IMR-90 (cell line): Measurements from ENCODE around the gene BBS5. TPM values are rescaled to one million over a fixed set of nuclear protein-coding genes. Genes with fewer than 3 reads are reported as not detected.

ENCODE experiments used
- ATAC-seq: fragments of 200-7000 bp; cut with Tn5 transposase; 2 replicates; pipeline ENCODE4 v1.9.1; 2020; ENCODE audit warnings: low read depth, mild to moderate bottlenecking, moderate library complexity
- BruUV-seq: library from RNA; stranded (reverse); fragments of 400-500 nt; replicated peaks from 2 replicates; lab custom pipeline; 2021; lab: Mats Ljungman, UMichigan
- CTCF ChIA-PET: fragments of 300-600 bp; formaldehyde crosslinking; extraction: SDS; loops from one replicate; lab custom pipeline; 2021; ENCODE audit warnings: antibody characterized with exemption; lab: Yijun Ruan, JAX
- POLR2A ChIA-PET: fragments of 300-600 bp; sonication (Branson Sonifier 250); formaldehyde crosslinking; loops from one replicate; lab custom pipeline; 2022; ENCODE audit warnings: antibody characterized with exemption; ENCODE audit not compliant: unreplicated experiment; lab: Charles Lee
- DNase-seq: peaks from one replicate; pipeline ENCODE4 v3.0.0; 2013
- H2AFZ ChIP-seq: replicated peaks from 2 replicates; pipeline ENCODE3; 2013; ENCODE audit warnings: low read length, mild to moderate bottlenecking; ENCODE audit not compliant: poor library complexity
- H2AK5ac ChIP-seq: 2 replicates; pipeline ENCODE4 v1.6.1; 2013; ENCODE audit warnings: low read depth, low read length, inconsistent platforms
- H2AK9ac ChIP-seq: replicated peaks from 2 replicates; pipeline ENCODE3; 2013; ENCODE audit warnings: mild to moderate bottlenecking, low read depth, low read length, moderate library complexity; ENCODE audit not compliant: poor library complexity
- H2BK120ac ChIP-seq: 2 replicates; pipeline ENCODE4 v1.6.1; 2013; ENCODE audit warnings: low read depth, low read length, inconsistent platforms
- H2BK15ac ChIP-seq: 3 replicates; pipeline ENCODE4 v1.6.1; 2013; ENCODE audit warnings: low read depth, low read length, inconsistent platforms
- H2BK20ac ChIP-seq: 2 replicates; pipeline ENCODE4 v1.6.1; 2013; ENCODE audit warnings: low read depth, mild to moderate bottlenecking, inconsistent platforms, low read length, moderate library complexity
- H2BK5ac ChIP-seq: 2 replicates; pipeline ENCODE4 v1.6.1; 2013; ENCODE audit warnings: mild to moderate bottlenecking, low read depth, low read length, inconsistent platforms; ENCODE audit not compliant: poor library complexity, severe bottlenecking
- H3K14ac ChIP-seq: replicated peaks from 2 replicates; pipeline ENCODE4 v1.6.1; 2013; ENCODE audit warnings: low read depth, low read length, inconsistent platforms
- H3K18ac ChIP-seq: 2 replicates; pipeline ENCODE4 v1.6.1; 2013; ENCODE audit warnings: low read depth, low read length, control low read depth
- H3K23ac ChIP-seq: 2 replicates; pipeline ENCODE4 v1.6.1; 2013; ENCODE audit warnings: low read depth, low read length, inconsistent platforms
- H3K27ac ChIP-seq: 2 replicates; pipeline ENCODE4 v1.5.1; 2013; ENCODE audit warnings: mild to moderate bottlenecking, control low read depth, low read length; ENCODE audit not compliant: insufficient read depth
- H3K27me3 ChIP-seq: 2 replicates; pipeline ENCODE4 v1.6.1; 2013; ENCODE audit warnings: low read length; ENCODE audit not compliant: control insufficient read depth, insufficient read depth
- H3K36me3 ChIP-seq: 2 replicates; pipeline ENCODE4 v1.6.1; 2013; ENCODE audit warnings: low read length, mixed read lengths; ENCODE audit not compliant: control insufficient read depth, insufficient read depth
- H3K4ac ChIP-seq: 2 replicates; pipeline ENCODE4 v1.6.1; 2013; ENCODE audit warnings: low read depth, low read length, inconsistent platforms
- H3K4me1 ChIP-seq: 2 replicates; pipeline ENCODE4 v1.6.1; 2013; ENCODE audit warnings: low read length, mixed read lengths; ENCODE audit not compliant: control insufficient read depth, insufficient read depth
- H3K4me2 ChIP-seq: 2 replicates; pipeline ENCODE4 v1.6.1; 2013; ENCODE audit warnings: low read depth, mild to moderate bottlenecking, control low read depth, low read length, moderate library complexity
- H3K4me3 ChIP-seq: 2 replicates; pipeline ENCODE4 v1.5.1; 2013; ENCODE audit warnings: low read depth, mild to moderate bottlenecking, control low read depth, low read length, moderate library complexity; ENCODE audit not compliant: insufficient read depth
- H3K56ac ChIP-seq: 2 replicates; pipeline ENCODE4 v1.6.1; 2013; ENCODE audit warnings: low read length, inconsistent platforms; ENCODE audit not compliant: insufficient read depth; ENCODE audit errors: extremely low read depth
- H3K79me1 ChIP-seq, 2 experiments: 2 replicates each; pipeline ENCODE4 v1.6.1; 2013; ENCODE audit warnings: low read length in 2 of 2, inconsistent platforms in 1 of 2, low read depth in 1 of 2
- H3K9ac ChIP-seq: 2 replicates; pipeline ENCODE4 v1.6.1; 2013; ENCODE audit warnings: low read depth, low read length, control low read depth
- H3K9me1 ChIP-seq: 2 replicates; pipeline ENCODE4 v1.6.1; 2013; ENCODE audit warnings: low read length, inconsistent platforms; ENCODE audit not compliant: insufficient read depth
- H3K9me3 ChIP-seq: 2 replicates; pipeline ENCODE4 v1.6.1; 2013; ENCODE audit warnings: low read length; ENCODE audit not compliant: control insufficient read depth, insufficient read depth
- H4K20me1 ChIP-seq: 2 replicates; pipeline ENCODE4 v1.6.1; 2013; ENCODE audit warnings: low read length, inconsistent platforms; ENCODE audit not compliant: insufficient read depth
- H4K5ac ChIP-seq: 2 replicates; pipeline ENCODE4 v1.6.1; 2013; ENCODE audit warnings: mild to moderate bottlenecking, low read depth, low read length, control low read depth
- H4K8ac ChIP-seq, 2 experiments: 2 replicates each; pipeline ENCODE4 v1.6.1; 2013; ENCODE audit warnings: low read depth in 2 of 2, low read length in 2 of 2, control low read depth in 1 of 2, inconsistent platforms in 1 of 2
- H4K91ac ChIP-seq: 2 replicates; pipeline ENCODE4 v1.6.1; 2013; ENCODE audit warnings: low read depth, low read length, inconsistent platforms; ENCODE audit not compliant: insufficient read depth
- CEBPB ChIP-seq: IDR thresholded peaks from 2 replicates; pipeline ENCODE4 v1.6.1; 2012; ENCODE audit warnings: low read depth, low read length, improper control_type of control experiment
- CHD1 ChIP-seq: IDR thresholded peaks from 2 replicates; pipeline ENCODE4 v1.6.1; 2012; ENCODE audit warnings: low read depth, low read length, improper control_type of control experiment
- FOS ChIP-seq: fragments of 150-350 bp; IDR thresholded peaks from 2 replicates; pipeline ENCODE4 v1.6.1; 2016; ENCODE audit warnings: low read depth, low read length
- MAFK ChIP-seq: IDR thresholded peaks from 2 replicates; pipeline ENCODE4 v1.6.1; 2012; ENCODE audit warnings: low read depth, low read length, improper control_type of control experiment
- MAZ ChIP-seq: IDR thresholded peaks from 2 replicates; pipeline ENCODE4 v1.6.1; 2012; ENCODE audit warnings: low read depth, mild to moderate bottlenecking, low read length, improper control_type of control experiment, moderate library complexity, borderline replicate concordance
- MXI1 ChIP-seq: IDR thresholded peaks from 2 replicates; pipeline ENCODE4 v1.6.1; 2012; ENCODE audit warnings: low read depth, mild to moderate bottlenecking, low read length, moderate library complexity, borderline replicate concordance
- NFE2L2 ChIP-seq: fragments of 150-350 bp; IDR thresholded peaks from 2 replicates; pipeline ENCODE4 v1.6.1; 2016; ENCODE audit warnings: low read depth, mild to moderate bottlenecking, low read length
- POLR2A ChIP-seq: IDR thresholded peaks from 2 replicates; pipeline ENCODE4 v1.6.1; 2012; ENCODE audit warnings: mild to moderate bottlenecking, low read depth, low read length
- RAD21 ChIP-seq: IDR thresholded peaks from 2 replicates; pipeline ENCODE4 v1.6.1; 2012; ENCODE audit warnings: low read length, improper control_type of control experiment
- SMC3 ChIP-seq: fragments of 150-350 bp; IDR thresholded peaks from 2 replicates; pipeline ENCODE4 v1.6.1; 2016; ENCODE audit warnings: low read depth, mild to moderate bottlenecking, antibody characterized with exemption, low read length, moderate library complexity
- WGBS, 2 experiments: methylation state at CpG; one replicate each; pipeline versions ENCODE4 v1.1.5 to v1.1.7; 2013; ENCODE audit warnings: missing lambda C conversion rate in 2 of 2; ENCODE audit not compliant: insufficient read length in 1 of 2; ENCODE audit errors: extremely low coverage in 2 of 2; 5-methylcytosine and 5-hydroxymethylcytosine counted together
- dilution Hi-C: fragments of 300-500 bp; cut with HindIII; formaldehyde crosslinking; loops from one replicate; pipeline ENCODE4 v1.14.3; 2018; ENCODE audit warnings: low sequenced_read_pairs; ENCODE audit not compliant: unreplicated experiment
- in situ Hi-C: fragments of 300-500 bp; cut with MboI; formaldehyde crosslinking; loops from 3 replicates; pipeline ENCODE4 v1.14.3; 2019; ENCODE audit warnings: low sequenced_read_pairs, inconsistent platforms, mixed read lengths
- intact Hi-C: fragments of 100-400 bp; cut with micrococcal nuclease; formaldehyde crosslinking; loops from 2 replicates; pipeline ENCODE4 v1.10.0; 2022
- polyA plus RNA-seq, 3 experiments: library from polyadenylated mRNA; depleted of rRNA; stranded (reverse); fragments of >200 nt; gene quantifications; 2 replicates each; pipeline ENCODE4 v1.2.3, GENCODE V29; 2012; ENCODE audit warnings: low replicate concordance in 1 of 3
- total RNA-seq: library from RNA; depleted of rRNA; stranded (reverse); fragments of >200 nt; gene quantifications from 2 replicates; pipeline ENCODE4 v1.2.3, GENCODE V29; 2012
- TF ChIP-seq, protein P1 (sequence below): conservative IDR thresholded peaks from 2 replicates; pipeline ENCODE4 v1.5.1; 2012; ENCODE audit warnings: mild to moderate bottlenecking, low read depth, low read length, improper control_type of control experiment
- TF ChIP-seq, protein P2 (sequence below): fragments of 150-350 bp; IDR thresholded peaks from 2 replicates; pipeline ENCODE4 v1.6.1; 2016; ENCODE audit warnings: low read depth, mild to moderate bottlenecking, low read length, moderate library complexity, borderline replicate concordance

Gene BBS5
- total and polyA plus RNA-seq, 2 of the 4 experiments (the other 2 are of a cell fraction): 1.4 to 4.1 TPM

DNA sequence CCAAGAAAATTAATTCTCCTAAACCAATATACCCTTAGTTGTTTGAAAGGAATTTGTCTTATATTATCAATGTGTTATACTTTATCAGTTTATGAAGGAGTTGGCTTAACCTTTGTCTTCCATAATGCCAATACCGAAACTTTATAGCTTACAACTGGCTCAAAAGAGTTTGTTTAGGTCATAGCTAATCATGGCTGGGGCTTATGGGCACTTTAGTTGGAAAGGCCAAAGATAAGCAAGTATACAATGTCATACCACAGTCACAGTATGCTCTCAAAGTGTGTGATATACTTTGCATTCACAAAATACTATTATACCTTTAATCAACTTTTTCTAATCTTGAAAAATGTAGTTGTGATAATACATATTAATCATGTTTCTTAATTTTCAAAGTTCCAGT, 32.5 kb downstream of the BBS5 start:
- WGBS, 2 experiments: no CpG with 5 or more reads among the region's 1 CpG

More for the DNA sequence above, 32.5 kb downstream of the BBS5 start:
- no peak overlapping the region for H3K4me3 ChIP-seq
- no peak overlapping the region for H2AK9ac ChIP-seq
- peaks cover 2% of the 10 kb centered on the region; the same call in 1 of the 2 replicates for H3K4me1 ChIP-seq
- no peak overlapping the region for H3K4me2 ChIP-seq
- DNase-seq (no peak), ATAC-seq (no peak)
- H2BK15ac ChIP-seq: no peak overlapping the region; the same call in 2 of the 3 replicates
- no peaks in the 10 kb centered on the region for H3K27me3 ChIP-seq
- H2AK5ac ChIP-seq: no peak overlapping the region
- H3K9me3 ChIP-seq: 0 out of 2 replicates have a peak, but pooled peaks cover 3% of the 10 kb centered on the region
- POLR2A ChIA-PET: no interaction called here
- H4K5ac ChIP-seq: no peak overlapping the region
- H2BK5ac ChIP-seq: no peak overlapping the region
- intact Hi-C loops (no loop called here), dilution Hi-C loops (no loop called here), in situ Hi-C loops (no loop called here)
- BruUV-seq: no TSS peak
- no peak overlapping the region for H3K23ac ChIP-seq
- H4K91ac ChIP-seq: no peak overlapping the region
- H2BK20ac ChIP-seq: no peak overlapping the region
- peaks cover 5% of the 10 kb centered on the region; the same call in 1 of the 2 replicates for H3K9me1 ChIP-seq
- H3K79me1 ChIP-seq: no peaks in the 10 kb centered on the region
- TF ChIP-seq POLR2A (no peak), MAFK (no peak), CHD1 (no peak), CEBPB (no peak), MXI1 (no peak), NFE2L2 (no peak), FOS (no peak), MAZ (no peak), SMC3 (no peak), RAD21 (no peak)
- TF ChIP-seq, protein P1, sequence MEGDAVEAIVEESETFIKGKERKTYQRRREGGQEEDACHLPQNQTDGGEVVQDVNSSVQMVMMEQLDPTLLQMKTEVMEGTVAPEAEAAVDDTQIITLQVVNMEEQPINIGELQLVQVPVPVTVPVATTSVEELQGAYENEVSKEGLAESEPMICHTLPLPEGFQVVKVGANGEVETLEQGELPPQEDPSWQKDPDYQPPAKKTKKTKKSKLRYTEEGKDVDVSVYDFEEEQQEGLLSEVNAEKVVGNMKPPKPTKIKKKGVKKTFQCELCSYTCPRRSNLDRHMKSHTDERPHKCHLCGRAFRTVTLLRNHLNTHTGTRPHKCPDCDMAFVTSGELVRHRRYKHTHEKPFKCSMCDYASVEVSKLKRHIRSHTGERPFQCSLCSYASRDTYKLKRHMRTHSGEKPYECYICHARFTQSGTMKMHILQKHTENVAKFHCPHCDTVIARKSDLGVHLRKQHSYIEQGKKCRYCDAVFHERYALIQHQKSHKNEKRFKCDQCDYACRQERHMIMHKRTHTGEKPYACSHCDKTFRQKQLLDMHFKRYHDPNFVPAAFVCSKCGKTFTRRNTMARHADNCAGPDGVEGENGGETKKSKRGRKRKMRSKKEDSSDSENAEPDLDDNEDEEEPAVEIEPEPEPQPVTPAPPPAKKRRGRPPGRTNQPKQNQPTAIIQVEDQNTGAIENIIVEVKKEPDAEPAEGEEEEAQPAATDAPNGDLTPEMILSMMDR: no peak
- TF ChIP-seq, protein P2, sequence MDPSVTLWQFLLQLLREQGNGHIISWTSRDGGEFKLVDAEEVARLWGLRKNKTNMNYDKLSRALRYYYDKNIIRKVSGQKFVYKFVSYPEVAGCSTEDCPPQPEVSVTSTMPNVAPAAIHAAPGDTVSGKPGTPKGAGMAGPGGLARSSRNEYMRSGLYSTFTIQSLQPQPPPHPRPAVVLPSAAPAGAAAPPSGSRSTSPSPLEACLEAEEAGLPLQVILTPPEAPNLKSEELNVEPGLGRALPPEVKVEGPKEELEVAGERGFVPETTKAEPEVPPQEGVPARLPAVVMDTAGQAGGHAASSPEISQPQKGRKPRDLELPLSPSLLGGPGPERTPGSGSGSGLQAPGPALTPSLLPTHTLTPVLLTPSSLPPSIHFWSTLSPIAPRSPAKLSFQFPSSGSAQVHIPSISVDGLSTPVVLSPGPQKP: no peak
- H2BK120ac ChIP-seq: no peak overlapping the region
- CTCF ChIA-PET: no interaction called here
- no peak overlapping the region for H4K8ac ChIP-seq
- H3K9ac ChIP-seq: no peak overlapping the region
- no peaks in the 10 kb centered on the region for H4K20me1 ChIP-seq
- no peaks in the 10 kb centered on the region for H3K36me3 ChIP-seq
- no peak overlapping the region for H2AFZ ChIP-seq
- no peak overlapping the region for H3K14ac ChIP-seq
- H3K4ac ChIP-seq: no peak overlapping the region
- H3K56ac ChIP-seq: no peak overlapping the region
- H3K27ac ChIP-seq: no peak overlapping the region
- no peak overlapping the region for H3K18ac ChIP-seq
